HG02852 (cell line): Measurements from ENCODE around the gene SCAMP4.
A peak's percentile ranks its signal among the peaks of the same experiment; 100 is the strongest.
"Not testable (repeated sequence)": the region's sequence is repeated elsewhere in the genome, so short reads cannot be mapped to it uniquely, and the experiment has no call there.

Source experiments
- ATAC-seq: cut with Tn5 transposase; IDR thresholded peaks from one replicate; pipeline ENCODE4 v1.9.1; 2021; ENCODE audit warnings: mild to moderate bottlenecking, moderate library complexity; ENCODE audit not compliant: unreplicated experiment

Gene SCAMP4

DNA sequence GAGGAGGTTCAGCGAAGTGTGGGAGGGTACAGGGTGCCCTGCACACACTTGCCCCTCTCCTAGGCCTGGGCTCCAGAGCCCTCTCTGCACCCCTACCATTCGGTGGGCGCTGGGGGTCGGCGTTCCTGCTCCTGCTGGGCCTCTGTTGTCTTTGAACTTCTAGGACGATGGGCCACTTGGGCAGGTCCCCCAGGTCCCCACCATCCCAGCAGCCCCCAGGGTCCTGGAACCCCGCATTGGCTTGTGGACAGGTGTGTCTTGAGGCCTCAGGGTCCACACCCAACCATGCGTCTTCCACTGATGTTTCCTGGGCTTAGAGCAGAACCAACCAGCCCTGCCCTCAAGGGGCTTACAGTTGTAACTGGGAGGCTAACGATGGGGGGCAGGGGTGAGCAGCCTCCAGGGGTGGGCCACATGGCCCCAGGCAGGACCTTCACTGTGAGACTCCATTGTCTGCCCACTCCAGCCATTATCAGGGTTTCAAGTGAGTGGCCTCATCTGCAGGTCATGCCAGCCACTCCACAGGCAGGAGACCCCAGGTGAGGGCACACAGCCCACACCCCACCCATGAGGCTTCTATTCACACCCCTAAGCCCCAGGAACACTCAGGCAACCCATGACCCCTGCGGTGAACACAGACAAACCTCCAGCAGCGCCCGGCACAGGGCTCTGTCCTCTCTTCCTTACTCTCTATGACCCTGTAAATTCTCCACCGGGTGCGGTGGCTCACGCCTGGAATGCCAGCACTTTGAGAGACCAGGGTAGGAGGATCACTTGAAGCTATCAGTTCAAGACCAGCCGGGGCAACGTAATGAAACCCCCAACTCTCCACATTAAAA, 39.8 kb upstream of the SCAMP4 start:
- no peak for ATAC-seq

- no peak for ATAC-seq
Observed at GRCh38 chr19:1866693-1867348, 38.4 kb upstream of the SCAMP4 start.

GRCh38 chr19:1867349-1867724, 37.9 kb upstream of the SCAMP4 start:
- ATAC-seq = no peak

- ATAC-seq = no peak
Observed at GRCh38 chr19:1868971-1869370, 36.2 kb upstream of the SCAMP4 start.

DNA sequence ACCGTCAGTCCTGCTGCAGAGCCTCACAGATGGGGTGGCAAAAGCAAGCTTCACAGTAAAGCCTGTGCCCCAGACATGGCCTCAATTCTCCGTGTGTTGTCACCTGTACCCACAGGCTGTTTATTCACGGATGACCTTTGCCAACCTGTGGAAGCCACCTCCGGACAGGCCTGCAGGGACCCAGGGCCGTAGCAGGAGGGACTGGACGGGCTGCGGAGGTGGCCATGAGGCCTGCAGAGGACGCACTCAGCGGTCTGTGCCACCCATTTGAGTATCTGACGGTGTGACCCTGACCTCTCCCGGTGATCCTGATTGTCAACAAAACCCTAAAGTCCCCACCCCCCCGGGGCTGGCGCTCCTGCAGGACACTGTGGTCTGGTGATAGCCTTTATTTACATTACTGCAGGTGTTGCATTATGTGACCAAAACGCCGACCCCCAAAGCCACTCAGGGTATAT, 34.0 kb upstream of the SCAMP4 start:
- no peak for ATAC-seq

DNA sequence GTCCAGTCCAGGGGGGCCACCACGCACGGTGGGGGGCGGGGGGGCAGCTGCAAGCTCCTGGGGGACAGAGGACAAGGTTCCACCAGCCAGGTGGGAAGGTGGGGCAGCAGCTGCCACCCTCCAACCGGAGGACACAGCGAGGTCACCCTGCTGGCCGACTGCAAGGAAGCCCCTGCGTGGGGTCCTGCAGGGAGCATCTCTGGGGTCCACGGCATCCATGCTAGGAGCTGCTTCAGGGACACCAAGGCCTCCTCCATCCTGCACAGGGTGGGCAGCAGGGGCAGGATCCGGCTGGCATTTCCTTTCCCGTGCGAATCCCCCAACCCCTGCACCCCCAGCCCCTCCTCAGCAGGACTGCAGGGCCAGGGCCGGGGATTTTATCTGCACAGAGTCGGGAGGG, 33.6 kb upstream of the SCAMP4 start:
- no peak for ATAC-seq

DNA sequence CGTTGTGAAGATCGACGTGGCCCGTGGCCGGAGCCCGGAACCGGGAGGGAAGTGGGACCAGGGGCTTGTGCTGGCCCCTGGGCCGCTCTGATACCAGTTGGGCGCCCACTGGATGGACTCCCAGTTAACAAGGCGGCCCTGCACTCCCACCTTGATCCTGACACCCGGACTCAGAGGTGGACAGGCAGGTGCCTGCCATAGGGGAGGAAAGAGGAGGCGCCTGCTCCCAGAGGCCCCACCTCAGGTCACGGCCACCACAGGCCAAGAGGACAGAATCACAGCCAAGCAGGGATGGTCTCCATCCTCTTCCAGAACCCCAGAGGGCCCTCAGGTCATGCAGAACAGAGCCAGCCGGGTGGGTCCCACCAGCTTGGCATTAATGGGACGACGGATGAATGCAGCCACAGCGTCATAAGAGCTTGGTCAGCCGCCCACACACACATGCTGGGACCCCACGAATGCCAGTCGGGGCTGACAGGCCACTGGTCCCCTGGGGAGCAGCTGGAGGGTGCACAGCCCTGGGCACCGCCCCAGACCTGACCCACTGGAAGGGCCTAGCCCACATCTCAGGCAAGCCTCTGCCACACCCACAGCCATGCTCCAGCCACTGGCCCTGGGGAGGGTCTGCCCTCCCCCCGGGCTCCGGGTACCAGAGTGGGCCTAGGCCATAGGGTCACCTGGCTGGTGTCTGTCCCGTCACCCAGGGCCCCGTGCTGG, 32.2 kb upstream of the SCAMP4 start:
- no peak for ATAC-seq

DNA sequence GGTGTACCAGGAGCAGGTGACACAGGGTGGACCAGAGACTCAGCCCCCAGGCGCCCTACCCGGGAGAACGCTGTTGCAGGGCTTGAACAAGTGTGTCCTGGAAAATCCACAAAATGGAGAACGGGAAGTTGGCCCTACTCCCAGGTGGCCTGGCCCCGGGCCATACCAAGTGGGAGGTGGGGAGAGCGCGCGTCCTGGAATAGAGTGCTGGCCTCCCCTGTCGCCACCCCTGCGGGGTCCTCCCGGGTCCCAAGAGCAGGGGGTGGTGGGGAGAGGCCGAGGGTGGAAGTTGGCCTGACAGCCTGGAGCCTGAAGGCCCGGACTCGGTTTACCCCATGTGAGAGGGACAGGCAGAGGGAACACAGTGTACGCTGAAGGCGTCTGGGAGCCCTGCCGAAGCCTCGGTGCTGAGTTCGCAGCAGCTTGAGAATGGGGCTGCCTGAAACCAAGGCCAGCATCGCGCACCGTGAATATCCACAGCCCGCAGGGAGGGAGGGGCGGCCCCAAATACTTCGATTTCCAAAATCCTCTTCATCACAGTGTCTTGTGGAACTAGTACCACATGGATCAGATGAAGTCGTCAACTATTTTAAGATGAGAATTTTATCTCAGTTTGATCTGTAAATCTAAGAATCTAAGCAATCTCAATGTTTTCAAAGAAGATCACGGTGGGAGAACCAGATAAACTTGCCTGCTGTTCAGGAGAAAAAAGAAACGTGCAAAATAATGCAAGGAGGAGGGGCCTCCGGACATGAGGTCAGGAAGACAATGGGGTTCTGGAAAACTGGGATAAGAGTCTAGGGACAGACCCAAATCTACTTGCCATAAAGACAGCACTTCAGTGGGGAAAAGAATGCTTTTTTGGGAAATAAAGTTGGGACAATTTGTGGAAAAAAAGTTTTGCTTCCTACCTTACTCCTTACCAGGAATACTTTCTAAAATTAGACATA, 31.4 kb upstream of the SCAMP4 start:
- ATAC-seq = no peak

DNA sequence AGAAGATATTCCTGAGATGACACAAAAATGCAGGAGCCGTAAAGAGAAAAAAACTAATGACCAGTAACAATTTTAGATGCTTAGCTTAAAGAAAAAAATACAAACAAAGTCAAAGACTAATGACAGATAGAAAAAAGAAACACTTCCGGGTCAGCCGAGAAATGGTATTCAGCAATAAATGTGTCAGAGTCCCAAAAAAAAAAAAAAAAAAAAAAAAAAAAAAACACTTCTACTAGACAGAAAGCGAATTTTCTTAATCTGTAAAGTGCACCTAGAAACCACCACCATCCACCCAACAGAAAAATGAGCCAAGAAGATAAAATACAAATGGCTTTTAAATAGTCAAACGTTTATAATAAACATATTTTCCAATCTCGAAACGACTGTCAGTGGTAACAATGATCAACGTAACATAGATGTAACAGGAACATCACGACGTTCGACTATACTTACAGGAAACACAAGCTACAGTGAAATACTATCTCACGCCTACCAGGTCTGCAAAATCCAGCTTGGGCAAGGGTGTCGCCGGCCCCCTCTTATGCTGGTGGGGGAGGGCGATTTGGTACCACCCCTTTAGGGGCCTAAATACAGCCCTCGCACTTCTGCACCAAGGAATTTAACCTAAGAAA, 30.5 kb upstream of the SCAMP4 start:
- ATAC-seq = no peak

- ATAC-seq = not testable (repeated sequence)
Observed at GRCh38 chr19:1875265-1875645, 29.9 kb upstream of the SCAMP4 start.

DNA sequence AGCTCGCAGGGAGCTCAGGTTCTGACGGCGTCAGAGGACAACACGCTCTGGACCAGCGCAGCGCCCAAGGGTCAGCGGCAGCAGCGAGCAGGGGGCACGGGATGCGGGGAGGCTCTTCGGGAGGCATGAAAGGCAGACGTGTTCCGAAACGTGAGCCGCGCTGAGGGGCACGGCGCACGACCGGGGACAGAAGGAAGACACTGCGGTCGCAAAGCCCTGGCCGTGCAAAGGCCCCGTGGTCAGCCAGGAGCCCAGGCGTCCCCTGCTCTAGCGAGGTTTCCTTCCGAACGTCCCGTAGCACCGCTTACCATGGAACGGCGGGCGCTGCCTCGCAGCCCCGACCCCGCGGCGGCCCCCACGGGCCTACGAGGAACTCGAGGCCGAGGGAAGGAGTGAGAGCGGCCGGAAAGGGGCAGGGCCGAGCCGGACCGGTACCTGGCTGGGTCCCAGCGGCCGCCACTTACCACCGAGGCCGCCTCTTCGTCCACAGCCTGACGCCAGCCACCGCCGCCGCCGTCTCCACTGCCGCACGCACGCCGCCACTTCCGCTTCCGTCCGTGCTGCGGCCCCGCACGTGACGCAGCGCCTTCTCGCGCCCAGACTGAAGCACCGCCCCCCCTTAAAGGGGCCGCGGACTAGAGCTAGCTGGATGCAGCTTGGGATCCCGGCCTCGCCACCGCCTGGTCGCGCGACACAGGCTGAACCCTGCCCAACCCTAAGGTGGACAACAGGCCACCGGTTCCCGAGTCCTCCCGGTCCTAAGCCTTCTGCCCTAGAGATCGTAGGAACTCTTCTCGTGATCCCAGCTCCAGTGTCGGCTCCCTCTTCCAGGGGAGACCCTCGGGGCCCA, 29.3 kb upstream of the SCAMP4 start:
- ATAC-seq = peak; percentile 89

DNA sequence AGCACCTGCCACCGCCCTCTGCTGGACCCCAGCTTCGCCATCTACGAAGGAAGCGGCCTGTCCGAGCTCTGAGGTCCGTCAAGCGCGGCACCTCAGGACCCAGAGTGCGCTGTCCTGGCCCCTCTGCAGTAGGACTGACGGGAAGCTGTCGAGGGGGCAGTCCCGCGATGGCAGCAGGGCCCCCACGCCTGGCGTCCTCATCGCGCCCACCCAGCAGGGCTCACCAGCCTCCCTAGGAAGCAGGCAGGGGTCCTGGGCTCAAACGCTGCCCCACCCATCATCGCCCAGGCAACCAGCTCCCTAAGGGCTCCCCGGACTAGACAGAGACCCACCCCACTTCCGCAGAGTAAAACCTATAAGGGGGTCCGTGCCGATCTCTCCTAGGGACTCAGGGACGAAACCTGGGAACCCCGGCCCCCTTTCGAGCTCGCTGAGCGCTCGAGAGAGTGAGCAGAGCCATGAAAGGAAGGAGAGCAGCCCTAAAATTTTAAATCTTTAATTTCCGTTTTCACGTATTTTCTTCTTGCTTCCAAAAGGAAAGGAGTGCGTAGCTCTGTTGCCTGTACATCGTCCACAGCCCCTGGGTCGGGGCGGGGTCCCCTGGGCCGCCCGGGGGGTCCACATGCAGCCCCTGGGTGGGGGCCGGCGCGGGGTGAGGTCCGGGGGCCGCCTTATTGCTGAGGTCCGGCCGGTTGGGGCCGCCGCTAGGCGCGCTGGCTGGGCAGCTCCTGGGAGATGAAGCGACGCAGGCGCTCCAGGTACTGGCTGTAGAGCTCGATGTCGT, 28.5 kb upstream of the SCAMP4 start:
- ATAC-seq = not testable (repeated sequence)

DNA sequence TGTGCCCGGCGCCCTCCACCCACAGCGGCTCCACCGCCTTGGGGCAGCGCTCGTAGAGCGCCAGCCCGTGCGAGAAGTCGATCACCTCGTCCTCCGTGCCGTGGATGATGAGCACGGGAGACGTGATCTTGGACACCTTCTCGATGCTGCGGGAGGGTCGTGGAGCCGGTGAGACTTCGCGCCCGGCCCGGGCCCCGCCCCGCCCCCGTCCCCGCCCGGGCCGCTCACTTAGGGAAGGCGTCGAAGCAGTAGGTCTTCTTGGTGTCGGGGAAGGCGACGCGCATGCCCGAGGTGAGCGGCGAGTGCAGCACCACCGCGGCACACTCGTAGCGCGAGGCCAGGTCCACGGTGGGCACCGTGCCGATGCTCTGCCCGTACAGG, 27.9 kb upstream of the SCAMP4 start:
- ATAC-seq = not testable (repeated sequence)

- not testable (repeated sequence) for ATAC-seq
Observed at GRCh38 chr19:1878583-1878982, 26.6 kb upstream of the SCAMP4 start.

DNA sequence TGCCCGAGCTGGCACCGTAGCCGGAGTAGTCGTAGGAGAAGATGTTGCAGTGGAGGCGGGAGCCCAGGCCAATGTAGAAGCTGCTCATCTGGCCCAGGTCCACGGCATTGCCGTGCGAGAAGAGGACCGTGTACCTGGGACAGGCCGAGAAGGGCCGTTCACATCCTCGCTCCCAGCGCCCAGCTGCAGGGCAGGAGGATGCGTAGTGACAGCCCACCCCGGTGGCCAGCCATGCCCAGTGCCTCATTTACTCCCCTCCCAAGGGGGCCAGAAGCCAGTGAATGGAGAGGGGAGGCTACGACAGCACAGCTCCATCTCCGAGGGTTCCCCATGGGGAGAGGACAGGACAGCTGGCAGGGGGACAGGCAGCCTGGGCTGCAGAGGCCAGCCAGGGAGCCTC, 25.2 kb upstream of the SCAMP4 start:
- ATAC-seq = not testable (repeated sequence)

DNA sequence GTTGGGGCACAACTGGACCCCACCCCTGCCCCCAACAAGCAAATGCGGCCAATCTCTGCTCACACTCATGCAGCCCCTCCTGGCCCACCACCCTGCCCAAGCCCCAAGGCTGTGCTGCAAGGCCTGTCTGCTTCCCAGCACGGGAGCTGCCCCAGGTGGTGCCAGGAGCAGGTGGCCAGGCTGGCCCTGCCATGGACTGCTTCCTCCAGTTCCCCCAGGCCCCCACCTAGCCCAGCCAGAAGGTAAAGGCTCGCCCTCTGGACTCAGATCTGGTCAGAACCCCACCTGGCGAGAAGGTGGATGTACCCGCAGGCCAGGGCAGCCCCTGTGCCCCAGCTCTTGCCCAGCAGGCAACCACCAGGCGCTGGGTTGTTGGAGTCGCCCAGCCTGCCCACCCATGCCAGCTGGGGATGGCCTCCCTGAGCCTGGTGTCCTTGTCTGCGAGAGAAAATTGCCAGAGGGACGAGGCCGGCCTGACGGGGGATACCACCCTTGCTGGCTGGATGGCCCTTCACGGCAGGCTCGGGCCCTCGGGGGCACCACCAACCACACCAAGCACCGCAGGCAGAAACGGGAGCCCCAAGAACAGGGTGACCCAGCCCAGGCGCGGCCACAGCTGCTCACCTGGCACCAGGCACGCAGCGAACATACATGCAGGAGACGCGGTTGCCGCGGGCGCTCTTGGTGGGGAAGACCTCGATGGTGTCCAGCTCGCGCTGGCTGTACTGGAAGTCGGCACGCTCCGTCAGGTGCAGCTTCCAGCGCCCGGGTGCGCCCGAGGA, 24.4 kb upstream of the SCAMP4 start:
- ATAC-seq = no peak

- not testable (repeated sequence) for ATAC-seq
Observed at GRCh38 chr19:1881393-1882088, 23.7 kb upstream of the SCAMP4 start.
